SW 1271 (cell line): ENCODE measurements around the gene TKTL2.
"Not testable (repeated sequence)": the region's sequence is repeated elsewhere in the genome, so short reads cannot be mapped to it uniquely, and the experiment has no call there.

Experiments used
- DNase-seq, 2 experiments: peaks; one replicate each; lab custom pipeline; 2025; lab: John Stamatoyannopoulos, UW

Gene TKTL2

GRCh38 chr4:163447481-163447880, 26.1 kb downstream of the TKTL2 start:
- DNase-seq, result no peak

GRCh38 chr4:163447023-163447422, 26.5 kb downstream of the TKTL2 start:
- not testable (repeated sequence) for DNase-seq

- DNase-seq, result no peak
Observed at GRCh38 chr4:163440040-163440439, 33.5 kb downstream of the TKTL2 start.
